GM18861 (cell line): ENCODE data around the gene PRDM16.

ENCODE experiments used
- ATAC-seq: cut with Tn5 transposase; IDR thresholded peaks from one replicate; pipeline ENCODE4 v1.9.1; 2021; ENCODE audit not compliant: unreplicated experiment

PRDM16 gene

DNA sequence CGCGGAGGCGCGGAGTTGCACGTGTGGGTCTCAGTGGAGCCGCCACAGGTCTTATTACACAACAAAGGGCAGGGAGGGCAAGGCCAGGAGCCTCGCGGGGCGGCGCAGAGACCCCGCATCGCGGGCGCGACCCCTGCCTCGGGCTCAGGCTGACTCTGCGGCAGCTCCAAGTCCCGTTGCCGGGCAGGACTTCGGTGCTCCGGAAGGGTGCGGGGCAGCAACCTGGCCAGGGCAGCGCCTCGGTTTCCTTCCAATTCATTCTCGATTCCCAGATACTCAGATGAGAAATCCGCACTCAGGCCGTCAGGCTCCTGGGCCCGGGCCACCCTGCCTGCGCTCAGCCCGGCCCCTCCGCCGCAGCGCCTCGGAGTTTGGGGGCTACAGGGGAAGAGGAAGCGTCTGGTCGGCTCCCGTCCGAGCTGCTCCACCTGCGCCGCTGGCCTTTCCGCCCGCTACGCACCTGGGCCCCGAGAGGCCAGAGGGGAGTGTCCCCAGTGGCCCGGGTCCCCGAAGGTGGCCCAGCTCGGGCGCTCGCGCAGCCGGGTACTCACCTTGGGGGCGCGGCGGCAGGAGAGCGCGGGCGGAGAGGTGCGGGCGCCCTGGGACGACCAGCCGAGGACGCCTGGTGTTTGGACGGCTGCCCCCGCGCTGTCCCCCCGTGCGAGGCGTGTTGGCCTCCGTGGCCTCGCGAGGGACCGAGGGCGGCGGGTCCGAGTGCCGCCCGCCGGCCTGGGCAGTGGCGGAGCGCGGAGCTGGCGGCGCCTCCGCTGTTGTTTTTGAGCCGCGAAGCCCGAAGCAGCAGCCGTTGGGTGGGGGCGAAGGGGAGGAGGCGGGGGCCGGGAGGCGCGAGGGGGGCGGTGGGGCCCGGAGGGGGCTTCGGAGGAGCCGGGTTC, 1.1 kb upstream of the PRDM16 start:
- ATAC-seq, result no peak

DNA sequence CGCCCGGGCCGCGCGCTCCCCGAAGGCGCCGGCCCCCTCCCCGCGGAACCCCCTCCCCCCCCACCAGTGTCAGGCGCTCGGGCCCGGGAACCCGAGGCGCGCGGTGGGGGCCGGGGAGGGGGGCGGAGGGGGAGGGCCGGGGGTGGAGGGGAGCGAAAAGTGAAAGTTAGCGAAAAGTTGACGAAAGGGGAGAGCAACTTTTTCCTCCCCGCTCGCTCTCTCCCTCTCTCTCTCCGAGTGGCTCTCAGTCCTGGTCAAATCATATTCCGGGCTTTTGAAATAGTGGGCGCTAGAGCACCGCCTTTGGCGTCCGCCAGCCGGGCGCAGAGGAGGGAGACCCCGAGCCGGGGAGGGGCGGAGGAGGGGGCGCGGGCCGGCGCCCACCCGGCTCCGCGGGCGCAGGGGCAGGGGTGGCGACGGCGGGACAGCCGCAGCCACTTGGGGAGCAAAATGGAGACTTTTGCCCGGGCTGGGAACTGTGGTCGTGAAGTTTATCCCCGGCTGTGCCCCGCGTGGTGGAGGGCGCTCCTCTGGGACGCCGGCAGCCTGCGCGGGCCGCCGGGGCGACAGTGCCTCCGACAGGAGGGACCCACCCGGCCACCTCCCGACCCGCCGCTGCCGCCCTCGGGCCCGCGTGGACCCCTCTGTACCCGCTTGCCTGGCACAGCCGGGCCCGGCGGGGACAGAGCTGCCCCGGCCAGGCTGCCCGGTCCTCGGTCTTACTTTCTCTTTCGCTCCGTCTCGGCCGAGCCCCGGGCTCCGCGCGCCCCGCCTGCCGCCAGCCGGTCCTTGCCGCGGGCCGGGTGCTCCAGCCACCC, 697 bp downstream of the PRDM16 start:
- ATAC-seq, result no peak

DNA sequence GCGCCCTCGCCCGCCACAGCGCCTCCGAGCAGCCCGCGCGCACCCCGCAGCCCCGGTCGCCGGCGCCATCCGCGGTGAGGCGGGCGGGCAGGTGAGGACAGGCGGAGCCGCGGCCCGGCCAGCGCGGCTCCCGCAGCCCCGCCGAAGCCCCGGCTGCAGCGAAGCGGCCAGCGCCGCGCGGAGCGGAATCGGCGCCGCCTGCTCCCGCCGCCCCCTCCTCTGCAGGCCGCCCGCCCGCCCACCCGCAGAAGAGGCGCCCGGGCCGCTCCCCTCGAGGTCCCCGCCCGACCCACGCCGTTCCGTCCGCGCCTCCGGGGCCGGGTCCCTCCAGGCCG, 1.3 kb downstream of the PRDM16 start:
- ATAC-seq, result no peak

DNA sequence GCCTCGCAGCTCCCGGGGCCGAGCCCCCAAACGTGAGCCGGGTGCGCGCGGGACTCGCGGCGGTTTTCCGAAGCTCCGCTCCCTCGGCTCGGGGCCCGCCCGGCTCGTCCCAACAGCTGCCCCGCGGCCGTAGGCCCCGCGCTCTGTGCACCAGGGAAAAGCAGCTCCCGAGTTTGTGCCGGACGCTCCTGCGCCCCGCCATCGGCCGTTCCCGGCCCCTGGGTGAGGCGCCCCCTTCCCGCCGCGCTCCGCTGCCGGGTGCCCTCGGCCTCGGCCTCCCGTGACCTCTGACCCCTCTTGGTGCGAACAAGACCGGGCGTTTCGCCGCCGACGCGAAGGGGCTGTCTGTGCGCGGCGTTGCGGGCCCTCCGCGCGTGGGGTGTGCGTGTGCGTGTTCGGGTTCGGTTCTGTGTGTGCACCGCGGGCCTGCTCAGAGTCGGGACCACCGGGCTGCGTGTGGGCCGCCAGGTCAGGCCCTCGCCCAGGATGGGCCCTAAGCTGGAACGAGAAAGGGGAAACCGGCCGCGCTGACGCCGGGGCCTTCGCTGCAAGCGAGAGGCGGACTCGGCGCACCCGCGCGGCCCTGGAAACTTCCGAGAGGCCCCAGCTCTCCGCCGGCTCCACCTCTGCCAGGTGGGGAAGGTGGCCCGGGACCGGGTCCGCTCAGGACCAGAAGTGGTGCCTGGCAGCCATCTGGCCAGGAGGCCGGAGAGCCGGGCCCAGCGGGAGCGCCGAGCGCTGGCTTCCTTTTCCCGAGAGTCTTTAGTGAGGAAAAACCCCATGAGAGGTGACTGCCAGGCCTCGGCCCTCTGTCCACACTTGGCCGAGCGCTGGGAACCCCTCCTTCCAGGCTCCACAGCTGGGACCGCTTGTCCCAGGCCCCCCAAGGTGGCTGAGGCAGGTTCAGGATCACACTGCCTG, 1.9 kb downstream of the PRDM16 start:
- ATAC-seq, result no peak

DNA sequence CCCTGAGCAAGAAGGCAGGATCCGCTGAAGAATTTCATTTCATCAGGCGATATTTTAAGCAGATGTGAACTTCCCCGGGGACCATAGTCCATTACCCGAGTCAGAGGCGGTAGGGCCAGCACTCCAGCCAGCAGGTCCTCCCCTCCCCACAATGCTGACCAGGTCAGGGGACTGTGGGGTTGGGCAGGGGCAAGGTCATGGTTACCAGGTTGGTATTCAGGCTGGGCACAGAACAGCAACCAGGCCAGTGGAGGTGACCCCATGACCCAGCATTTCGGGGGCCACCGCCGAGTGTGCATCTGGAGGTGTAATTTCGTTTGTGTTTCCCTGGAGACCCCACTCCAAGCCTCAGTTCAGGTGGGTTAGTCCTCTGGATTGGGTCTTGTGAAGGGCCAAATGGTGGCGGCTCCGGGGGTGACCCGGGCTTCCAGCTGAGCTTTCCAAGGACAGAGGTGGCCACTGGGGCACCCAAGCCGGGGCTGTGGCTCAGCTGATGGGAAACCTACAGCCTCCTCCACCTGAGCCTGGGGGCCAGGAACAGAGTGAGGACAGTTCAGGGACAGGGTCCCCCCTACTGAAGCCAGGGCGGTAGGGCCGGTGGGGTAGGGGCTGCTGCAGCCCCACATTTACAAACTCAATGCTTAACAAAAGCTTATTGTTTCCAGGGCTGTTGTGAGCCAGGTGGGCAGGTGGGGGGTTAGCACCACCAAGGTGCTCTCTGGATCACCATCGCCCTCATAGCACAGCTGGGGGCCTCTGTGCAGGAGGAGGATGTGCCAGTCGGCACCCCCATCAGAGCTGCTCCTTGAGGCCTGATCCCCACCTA, 2.8 kb downstream of the PRDM16 start:
- no peak for ATAC-seq

DNA sequence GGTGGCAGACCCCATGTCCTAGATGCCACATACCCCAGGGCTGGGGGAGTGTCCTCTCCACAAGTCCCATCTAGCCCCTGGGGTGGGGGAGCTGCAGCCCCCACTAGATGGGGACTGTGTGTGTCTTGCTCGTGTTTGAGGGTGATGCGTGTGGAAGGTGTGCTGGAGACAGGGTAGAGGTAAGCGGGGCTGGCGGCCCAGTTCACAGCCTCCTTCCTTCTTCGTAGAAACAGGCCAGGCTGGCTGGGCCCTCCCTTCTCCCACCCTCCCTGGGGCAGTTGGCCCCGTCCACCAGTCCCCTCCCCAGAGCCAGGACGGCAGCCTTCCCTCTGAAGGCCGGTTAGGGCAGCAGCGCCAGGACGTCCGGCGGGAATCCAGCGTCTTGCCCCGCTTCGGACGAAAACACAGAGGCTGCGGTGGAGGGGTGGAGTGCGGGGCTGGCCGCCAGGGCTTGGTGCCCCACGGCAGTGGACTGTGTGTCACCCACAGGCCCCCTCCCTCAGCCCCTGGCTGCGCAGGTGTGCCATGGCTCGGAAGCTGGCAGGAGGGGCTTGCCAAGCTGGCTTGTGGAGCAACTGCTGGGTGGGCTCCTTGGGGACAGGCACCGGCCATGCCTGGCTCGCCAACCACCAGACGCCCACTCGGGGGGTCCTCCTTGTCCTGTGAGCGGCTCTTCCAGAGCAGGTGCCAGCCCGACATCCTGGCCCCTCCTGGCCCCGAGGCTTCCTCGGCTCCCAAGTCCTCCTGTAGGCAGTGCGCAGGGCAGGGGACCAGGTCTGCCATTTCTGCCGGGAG, 3.6 kb downstream of the PRDM16 start:
- no peak for ATAC-seq

DNA sequence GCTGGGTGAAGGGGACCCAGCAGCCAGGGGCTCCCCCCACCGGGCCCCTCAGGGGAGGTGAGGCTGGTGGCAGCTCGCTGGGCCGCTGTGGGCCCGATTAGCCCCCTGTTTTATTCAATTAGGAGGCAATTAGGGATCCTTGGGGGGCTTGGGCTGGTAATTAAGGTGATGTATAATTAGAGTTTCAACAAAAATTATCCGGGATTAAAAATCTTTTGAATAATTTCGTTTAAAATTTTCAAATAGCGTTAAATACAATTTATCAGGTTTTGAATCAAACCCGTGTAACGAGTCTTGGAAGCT, 4.1 kb downstream of the PRDM16 start:
- no peak for ATAC-seq

DNA sequence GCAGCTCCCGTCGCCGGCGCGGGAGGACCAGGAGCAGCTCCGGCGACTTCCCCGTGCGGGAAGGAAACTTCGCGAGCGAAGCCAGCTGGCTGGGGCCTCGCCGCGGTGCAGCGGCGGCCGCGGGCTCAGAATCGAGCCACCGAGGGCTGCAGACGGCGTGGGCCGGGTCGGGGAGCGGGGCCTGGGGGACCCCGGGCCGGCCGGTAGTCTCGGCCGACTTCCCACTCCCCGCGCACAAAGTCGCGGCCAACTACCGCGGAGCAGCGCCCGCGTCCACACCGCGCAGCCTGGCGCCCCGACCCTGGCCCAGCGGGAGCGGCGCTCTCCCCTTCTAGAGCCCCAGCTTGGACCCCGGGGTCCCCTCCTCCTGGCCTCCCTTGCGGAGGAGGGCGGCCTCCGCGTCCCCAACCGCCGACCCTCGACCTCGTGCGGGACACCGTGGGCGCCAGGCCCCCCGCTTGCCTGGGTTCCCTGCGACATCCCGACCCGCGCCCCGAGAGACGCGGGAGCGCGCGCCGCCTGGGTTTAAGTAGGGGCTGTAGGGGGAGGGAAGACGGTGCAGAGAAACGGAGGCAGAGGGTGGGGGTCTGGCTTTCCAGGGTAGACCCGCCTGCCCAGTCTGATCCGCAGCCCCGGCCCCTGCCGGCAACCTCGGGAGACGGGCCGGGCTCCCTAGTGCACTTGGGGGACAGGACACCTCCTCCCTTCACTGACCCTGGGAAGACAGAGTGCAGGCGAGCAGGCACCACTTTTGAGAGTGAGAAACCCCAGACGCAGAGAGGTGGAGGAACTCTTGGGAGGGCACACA, 4.7 kb downstream of the PRDM16 start:
- ATAC-seq, result no peak

DNA sequence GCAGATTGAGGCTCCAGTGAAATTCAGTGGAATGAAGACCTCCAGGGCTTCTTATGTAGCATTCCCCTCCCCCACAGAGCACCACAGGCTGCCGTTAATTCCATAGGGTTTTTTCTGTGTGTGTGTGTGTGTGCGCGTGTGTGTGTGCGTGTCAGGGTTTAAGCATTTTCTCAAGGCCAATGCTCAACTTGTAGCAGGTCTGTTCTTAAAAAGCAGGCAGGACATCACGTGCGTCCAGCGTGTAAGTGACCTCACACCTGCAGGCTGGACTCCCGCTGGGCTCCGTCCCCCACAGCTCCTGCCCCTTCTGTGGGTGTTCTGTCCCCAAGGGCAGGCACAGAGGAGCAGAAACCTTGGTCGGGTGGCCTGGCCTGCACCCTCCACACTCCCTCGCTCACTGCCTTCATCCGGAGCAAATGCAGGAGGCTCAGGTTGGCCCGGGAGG, 5.3 kb downstream of the PRDM16 start:
- no peak for ATAC-seq

DNA sequence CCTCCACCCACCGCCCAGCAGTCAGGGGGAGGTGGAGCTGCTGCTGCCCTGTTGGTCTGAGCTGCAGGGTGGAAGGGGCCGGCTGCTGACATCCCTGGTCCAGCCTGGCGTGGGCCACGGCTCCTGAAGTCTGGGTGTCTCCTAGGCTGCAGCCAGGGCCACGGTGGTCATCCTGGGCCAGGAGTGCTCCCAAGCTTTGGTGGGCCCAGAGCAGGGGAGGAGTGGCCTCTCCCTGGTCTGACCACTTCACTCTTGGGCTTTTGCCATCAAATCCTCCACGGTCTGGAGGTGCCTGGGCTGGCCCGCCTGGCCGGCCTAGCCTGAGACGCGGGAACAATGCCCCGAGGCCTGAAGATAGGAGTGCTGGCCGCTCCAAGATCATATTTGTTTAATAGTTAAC, 5.8 kb downstream of the PRDM16 start:
- no peak for ATAC-seq

DNA sequence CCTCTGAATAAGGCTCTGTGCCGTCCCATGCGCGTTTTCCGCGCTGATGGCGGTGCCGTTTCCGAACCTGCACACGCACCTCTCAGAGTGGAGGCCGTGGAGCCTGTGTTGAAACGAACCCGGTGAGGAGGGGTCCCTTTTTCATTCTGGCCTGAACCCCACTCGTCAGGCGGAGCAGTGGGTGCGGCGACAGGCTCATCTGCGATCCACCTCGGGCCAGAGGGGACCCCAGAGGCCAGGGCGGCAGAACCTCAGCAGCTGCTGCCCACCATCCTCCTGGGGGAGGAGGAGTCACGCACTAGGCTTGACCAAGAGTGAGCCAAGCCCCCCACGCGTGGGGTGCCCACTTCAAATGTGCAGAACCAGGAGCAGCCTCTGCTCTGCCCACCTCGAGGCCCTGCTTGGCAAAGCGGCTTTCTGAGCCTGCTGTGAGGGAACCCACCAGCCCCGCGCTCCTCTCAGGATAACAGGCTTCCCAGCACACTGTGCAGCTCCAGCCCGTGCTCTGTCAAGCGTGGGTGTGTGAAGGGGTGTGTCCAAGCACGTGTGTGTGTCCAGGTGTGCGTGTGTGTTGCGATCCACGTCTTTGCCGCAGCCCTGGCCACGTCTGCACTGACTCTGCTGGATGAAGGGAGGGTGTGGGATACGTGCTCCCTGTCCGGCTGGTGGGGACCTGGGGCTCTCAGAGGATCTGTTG, 6.8 kb downstream of the PRDM16 start:
- no peak for ATAC-seq

DNA sequence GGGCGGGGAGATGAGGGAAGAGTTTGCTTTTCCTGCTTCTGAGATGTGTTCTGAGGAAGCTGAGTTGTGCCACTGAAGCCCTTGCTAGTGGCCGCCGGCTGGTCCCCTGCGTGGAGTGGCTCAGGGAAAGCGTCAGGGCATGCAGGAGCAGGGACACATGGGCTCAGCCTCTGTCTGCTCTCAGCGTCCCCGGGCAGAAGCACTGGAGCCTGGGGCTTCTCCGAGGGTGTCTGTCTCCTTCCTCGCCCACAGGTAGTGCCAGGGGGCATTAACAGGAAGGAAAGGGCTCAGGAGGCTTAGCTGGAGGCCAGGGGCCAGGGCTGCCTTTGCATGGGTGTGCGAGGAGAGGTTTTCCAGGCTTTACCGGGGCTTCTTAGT, 7.3 kb downstream of the PRDM16 start:
- no peak for ATAC-seq

DNA sequence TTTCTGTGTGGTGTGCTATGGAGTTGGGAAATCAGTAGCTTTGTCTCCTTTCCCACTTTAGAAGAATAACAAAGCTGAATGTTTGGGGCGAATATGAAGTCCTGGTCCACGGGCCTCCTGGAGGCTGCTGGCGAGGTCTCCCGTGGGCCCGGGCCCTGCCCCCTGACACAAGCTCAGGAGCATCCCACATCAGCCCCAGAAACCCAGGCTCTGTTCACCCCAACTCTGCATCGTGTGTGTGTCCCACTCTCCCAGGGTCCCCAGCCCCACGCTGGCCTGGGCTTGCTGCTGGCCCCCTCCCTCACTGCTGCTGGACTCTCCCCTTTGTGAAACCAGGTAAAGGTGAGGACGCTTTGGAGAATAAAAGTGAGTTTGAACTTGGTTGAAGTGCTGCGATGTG, 8.1 kb downstream of the PRDM16 start:
- ATAC-seq, result no peak

DNA sequence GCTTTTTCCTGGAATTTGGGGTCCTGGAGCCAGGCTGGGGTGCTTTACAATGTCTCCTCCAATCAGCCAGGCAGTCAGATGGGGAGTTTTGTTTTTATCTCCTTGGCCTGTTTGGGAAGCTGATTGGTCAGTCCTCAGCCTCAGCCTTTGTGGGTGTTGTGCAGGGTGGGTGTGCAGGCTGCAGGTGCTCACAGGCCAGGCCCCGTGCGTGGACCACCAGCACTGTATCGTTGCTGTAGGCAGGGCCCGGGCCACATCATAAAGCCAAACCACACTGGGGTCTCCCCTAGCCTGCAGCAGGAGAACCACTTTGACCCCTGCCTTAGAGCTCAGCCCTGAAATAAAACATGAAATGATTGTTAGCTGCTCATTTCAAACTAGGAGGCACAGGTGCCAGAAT, 8.6 kb downstream of the PRDM16 start:
- no peak for ATAC-seq

DNA sequence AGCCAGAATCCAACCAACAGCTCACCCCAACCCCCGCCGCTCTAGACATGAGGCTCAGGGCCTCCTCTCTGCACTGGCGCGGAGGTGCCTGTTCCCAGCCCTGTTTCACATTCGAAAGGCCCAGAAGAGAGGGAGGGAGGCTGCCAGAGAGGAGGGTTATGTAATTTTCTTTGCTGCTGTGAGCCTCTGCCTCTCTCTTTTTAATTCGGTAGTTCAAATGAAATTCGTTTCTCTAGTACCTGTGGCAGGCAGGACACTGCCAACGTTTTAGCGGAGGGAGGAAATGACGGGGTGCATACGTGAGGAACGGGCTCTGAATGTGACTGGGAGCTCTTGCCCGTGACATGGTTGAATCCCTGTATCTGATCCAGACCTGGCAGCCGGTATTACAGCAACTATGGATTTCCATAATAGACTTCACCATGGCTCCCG, 9.4 kb downstream of the PRDM16 start:
- ATAC-seq, result no peak

DNA sequence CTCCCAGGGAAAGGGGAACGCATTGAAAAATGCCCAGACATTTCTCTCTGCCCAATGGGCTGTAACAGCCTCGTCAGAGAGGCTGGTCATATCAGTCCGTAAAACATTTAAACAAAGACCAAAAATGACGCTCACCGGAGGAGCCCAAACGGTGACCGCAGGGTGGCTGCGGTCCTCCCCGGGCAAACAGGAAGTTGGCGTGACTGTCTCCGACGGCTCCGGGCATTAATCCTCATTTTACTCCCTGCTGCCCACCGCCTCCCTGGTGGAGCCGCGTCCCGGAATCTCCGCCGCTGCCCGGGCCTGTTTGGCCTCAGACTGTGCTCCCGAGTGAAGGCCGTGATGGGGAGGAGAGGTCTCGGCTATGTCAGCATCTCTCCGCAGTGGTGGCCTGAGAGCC, 9.9 kb downstream of the PRDM16 start:
- ATAC-seq, result no peak

DNA sequence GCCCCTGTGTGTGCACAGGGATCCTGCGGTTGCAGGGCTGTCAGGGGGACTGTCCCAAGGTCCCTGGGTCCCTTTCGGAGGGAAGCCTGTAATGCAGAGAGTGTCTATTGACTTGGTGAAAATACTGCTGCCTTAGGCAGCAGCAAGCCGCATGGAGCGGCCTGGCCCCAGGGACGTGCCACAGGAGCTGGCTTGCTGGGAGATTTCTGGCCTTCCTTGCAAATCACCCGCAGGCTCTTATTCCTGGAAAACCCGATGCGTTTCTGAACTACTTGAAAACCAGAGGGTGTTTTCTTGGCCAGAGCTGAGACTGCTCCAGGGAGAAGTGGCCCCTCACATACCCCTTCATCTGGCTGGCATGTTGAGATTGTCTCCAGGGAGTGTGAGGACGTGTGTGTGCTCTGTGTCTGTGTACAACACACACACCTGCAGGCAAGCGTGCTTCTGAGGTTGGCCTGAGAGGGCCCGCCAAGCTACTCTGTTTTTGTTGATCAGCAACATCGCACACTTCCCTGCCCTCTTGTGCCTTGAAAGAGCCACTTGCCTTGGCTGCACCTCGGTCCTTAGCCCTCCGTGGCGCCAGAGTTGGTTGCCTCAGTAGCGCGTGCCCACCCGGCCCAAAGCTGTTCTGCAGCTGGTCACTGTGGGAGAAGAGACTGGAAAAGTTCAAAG, 10.5 kb downstream of the PRDM16 start:
- no peak for ATAC-seq
